Uterus (tissue), 2 donors: ENCODE measurements around the gene BTF3L4.

Experiments
- POLR2A ChIP-seq, 2 donors: fragments of 450-650 bp; IDR thresholded peaks; one replicate each; pipeline ENCODE4 v1.6.1; 2016; ENCODE audit warnings: antibody characterized with exemption in 2 of 2, mild to moderate bottlenecking in 1 of 2, moderate library complexity in 1 of 2
- TF ChIP-seq, protein P1 (sequence below), 4 experiments: fragments of 200-600 bp in 2 of 4; fragments of 450-650 bp in 2 of 4; sonication (generic) in 2 of 4; IDR thresholded peaks; one replicate each; pipeline ENCODE4 v1.5.1; 2016 to 2019; ENCODE audit warnings: antibody characterized with exemption in 4 of 4, mild to moderate bottlenecking in 2 of 4, moderate library complexity in 1 of 4

- TF ChIP-seq POLR2A (IDR thresholded peaks at IDR 0.05) = no peak
- TF ChIP-seq, protein P1, sequence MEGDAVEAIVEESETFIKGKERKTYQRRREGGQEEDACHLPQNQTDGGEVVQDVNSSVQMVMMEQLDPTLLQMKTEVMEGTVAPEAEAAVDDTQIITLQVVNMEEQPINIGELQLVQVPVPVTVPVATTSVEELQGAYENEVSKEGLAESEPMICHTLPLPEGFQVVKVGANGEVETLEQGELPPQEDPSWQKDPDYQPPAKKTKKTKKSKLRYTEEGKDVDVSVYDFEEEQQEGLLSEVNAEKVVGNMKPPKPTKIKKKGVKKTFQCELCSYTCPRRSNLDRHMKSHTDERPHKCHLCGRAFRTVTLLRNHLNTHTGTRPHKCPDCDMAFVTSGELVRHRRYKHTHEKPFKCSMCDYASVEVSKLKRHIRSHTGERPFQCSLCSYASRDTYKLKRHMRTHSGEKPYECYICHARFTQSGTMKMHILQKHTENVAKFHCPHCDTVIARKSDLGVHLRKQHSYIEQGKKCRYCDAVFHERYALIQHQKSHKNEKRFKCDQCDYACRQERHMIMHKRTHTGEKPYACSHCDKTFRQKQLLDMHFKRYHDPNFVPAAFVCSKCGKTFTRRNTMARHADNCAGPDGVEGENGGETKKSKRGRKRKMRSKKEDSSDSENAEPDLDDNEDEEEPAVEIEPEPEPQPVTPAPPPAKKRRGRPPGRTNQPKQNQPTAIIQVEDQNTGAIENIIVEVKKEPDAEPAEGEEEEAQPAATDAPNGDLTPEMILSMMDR (IDR thresholded peaks at IDR 0.05) = no peak
Observed at GRCh38 chr1:52080014-52080415, 23.9 kb downstream of the BTF3L4 start.
